ENCODE data around the gene NPPA. TPM values are rescaled to one million over a fixed set of nuclear protein-coding genes. Genes with fewer than 3 reads are reported as not detected.
A peak's percentile ranks its signal among the peaks of the same experiment; 100 is the strongest.

Gene NPPA
- total and polyA plus RNA-seq, 9 of the 15 experiments (the other 6 are each of a cell fraction or from before 2014, with no cell fraction given), result not detected

DNA sequence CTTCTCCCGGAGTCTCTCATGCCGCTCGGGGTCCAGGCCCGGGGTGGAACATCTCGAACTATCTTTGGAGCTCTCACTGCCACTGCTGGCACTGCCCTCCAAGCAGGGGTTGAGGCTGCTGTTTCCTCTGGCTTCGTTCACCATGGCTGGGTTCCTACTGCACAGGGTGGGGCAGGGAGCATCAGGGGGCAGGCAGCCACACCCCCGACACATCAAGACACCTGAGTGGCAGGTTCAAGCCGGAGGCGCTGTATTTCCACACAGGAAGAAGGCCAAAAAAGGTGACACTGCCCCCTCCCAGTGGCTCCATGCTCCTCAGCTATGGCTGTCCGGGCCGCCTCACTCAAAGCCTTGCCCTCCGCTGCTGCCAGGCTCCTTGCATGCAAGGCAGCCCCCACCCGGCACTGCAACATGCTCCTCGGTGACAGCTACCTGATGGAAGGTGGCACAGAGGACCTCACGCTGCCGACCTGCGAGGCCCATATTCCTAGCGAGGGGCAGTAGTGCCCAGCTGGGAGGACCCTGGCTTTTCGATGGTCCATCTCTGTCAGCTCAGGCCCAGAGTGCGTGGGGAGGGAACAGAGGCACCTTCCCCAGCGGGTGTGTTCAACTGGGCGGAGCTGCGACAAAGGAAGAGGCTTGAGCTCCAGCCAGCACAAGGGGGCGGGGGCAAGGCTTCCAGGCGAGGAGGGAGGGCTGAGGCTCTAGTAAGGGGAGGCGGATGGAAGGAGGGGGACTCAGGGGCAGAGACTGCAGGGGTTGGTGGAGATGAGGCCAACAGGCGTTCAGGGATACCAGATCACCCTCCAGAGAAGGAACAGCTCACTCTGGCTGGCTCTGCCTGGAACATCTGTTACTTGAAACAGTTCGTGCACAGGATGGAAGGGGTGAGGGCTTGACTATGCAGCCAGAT lies 44.4 kb downstream of the NPPA start (continued):
- TF ChIP-seq SETDB1 (IDR thresholded peaks at IDR 0.05; ENCODE audit: low read length), result no peak
- no peak for TF ChIP-seq SNRNP70 (optimal IDR thresholded peaks at IDR 0.05; ENCODE audit: low read depth, low read length)
- TF ChIP-seq FUS (optimal IDR thresholded peaks at IDR 0.05; ENCODE audit: low read depth, low read length), result no peak
- TF ChIP-seq, protein P1, sequence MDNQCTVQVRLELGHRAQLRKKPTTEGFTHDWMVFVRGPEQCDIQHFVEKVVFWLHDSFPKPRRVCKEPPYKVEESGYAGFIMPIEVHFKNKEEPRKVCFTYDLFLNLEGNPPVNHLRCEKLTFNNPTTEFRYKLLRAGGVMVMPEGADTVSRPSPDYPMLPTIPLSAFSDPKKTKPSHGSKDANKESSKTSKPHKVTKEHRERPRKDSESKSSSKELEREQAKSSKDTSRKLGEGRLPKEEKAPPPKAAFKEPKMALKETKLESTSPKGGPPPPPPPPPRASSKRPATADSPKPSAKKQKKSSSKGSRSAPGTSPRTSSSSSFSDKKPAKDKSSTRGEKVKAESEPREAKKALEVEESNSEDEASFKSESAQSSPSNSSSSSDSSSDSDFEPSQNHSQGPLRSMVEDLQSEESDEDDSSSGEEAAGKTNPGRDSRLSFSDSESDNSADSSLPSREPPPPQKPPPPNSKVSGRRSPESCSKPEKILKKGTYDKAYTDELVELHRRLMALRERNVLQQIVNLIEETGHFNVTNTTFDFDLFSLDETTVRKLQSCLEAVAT (IDR thresholded peaks at IDR 0.05), result peak; percentile 25 to 85; a peak in 3 of 4 replicates
- no peak for TF ChIP-seq ZBTB8A (IDR thresholded peaks at IDR 0.05; ENCODE audit: partially characterized antibody)
- no peak for TF ChIP-seq HNRNPK (IDR thresholded peaks at IDR 0.05; ENCODE audit: low read depth, low read length, poor library complexity, severe bottlenecking)
- TF ChIP-seq, protein P2, sequence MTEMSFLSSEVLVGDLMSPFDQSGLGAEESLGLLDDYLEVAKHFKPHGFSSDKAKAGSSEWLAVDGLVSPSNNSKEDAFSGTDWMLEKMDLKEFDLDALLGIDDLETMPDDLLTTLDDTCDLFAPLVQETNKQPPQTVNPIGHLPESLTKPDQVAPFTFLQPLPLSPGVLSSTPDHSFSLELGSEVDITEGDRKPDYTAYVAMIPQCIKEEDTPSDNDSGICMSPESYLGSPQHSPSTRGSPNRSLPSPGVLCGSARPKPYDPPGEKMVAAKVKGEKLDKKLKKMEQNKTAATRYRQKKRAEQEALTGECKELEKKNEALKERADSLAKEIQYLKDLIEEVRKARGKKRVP (CRISPR knock-in tag; IDR thresholded peaks at IDR 0.05), result no peak
- TF ChIP-seq CEBPZ (IDR thresholded peaks at IDR 0.05; ENCODE audit: borderline replicate concordance, low read depth, low read length), result no peak
- TF ChIP-seq ZNF174 (CRISPR knock-in tag; IDR thresholded peaks at IDR 0.05), result no peak
- TF ChIP-seq, protein P3, sequence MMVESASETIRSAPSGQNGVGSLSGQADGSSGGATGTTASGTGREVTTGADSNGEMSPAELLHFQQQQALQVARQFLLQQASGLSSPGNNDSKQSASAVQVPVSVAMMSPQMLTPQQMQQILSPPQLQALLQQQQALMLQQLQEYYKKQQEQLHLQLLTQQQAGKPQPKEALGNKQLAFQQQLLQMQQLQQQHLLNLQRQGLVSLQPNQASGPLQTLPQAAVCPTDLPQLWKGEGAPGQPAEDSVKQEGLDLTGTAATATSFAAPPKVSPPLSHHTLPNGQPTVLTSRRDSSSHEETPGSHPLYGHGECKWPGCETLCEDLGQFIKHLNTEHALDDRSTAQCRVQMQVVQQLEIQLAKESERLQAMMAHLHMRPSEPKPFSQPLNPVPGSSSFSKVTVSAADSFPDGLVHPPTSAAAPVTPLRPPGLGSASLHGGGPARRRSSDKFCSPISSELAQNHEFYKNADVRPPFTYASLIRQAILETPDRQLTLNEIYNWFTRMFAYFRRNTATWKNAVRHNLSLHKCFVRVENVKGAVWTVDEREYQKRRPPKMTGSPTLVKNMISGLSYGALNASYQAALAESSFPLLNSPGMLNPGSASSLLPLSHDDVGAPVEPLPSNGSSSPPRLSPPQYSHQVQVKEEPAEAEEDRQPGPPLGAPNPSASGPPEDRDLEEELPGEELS (CRISPR knock-in tag; IDR thresholded peaks at IDR 0.05; ENCODE audit: borderline replicate concordance), result peak; percentile 86; the same call in 1 of the 2 replicates
- no peak for TF ChIP-seq SLC30A9 (CRISPR knock-in tag; IDR thresholded peaks at IDR 0.05)
- TF ChIP-seq ZNF282 (CRISPR knock-in tag; IDR thresholded peaks at IDR 0.05), result no peak
- no peak for TF ChIP-seq CEBPB (tag; IDR thresholded peaks at IDR 0.05)
- no peak for TF ChIP-seq PHF20 (IDR thresholded peaks at IDR 0.05; ENCODE audit: partially characterized antibody)
- TF ChIP-seq, protein P4, sequence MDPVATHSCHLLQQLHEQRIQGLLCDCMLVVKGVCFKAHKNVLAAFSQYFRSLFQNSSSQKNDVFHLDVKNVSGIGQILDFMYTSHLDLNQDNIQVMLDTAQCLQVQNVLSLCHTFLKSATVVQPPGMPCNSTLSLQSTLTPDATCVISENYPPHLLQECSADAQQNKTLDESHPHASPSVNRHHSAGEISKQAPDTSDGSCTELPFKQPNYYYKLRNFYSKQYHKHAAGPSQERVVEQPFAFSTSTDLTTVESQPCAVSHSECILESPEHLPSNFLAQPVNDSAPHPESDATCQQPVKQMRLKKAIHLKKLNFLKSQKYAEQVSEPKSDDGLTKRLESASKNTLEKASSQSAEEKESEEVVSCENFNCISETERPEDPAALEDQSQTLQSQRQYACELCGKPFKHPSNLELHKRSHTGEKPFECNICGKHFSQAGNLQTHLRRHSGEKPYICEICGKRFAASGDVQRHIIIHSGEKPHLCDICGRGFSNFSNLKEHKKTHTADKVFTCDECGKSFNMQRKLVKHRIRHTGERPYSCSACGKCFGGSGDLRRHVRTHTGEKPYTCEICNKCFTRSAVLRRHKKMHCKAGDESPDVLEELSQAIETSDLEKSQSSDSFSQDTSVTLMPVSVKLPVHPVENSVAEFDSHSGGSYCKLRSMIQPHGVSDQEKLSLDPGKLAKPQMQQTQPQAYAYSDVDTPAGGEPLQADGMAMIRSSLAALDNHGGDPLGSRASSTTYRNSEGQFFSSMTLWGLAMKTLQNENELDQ (CRISPR knock-in tag; IDR thresholded peaks at IDR 0.05; ENCODE audit: borderline replicate concordance), result peak; percentile 19; the same call in 1 of the 2 replicates
- TF ChIP-seq TCF3 (CRISPR knock-in tag; IDR thresholded peaks at IDR 0.05), result no peak; the same call in 1 of the 2 replicates

Data from K562 (cell line).